Prostate gland (tissue), 2 donors: ENCODE data around the gene MAB21L3.

Experiments
- POLR2A ChIP-seq: fragments of 450-650 bp; IDR thresholded peaks from one replicate; pipeline ENCODE4 v1.6.1; 2016; ENCODE audit warnings: antibody characterized with exemption, mild to moderate bottlenecking
- TF ChIP-seq, protein P1 (sequence below), 4 experiments: fragments of 200-600 bp in 2 of 4; fragments of 450-650 bp in 2 of 4; sonication (generic) in 2 of 4; IDR thresholded peaks; 1 replicate in 3 of 4; 2 replicates in 1 of 4; pipeline ENCODE4 v1.5.1; 2016 to 2019; ENCODE audit warnings: antibody characterized with exemption in 4 of 4, mild to moderate bottlenecking in 2 of 4, moderate library complexity in 2 of 4

DNA sequence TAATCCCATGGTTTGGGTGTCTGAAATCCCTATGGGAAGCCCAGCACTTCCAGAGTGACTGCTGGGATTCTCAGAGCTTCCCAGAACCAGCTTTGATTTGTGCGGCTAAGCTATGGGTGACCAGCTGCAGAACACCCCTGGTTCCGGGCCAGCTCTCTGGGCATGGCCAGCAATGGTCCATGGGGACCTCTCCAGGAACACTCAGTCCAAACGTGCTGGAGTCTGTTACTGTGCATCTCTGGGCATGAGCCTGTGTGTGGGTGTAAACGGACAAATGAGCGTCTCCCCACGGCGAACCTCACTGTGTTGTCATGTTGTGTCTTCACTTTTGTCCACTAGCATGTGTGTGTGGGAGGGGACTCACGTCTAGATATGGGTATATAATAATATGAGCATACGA lies 54.4 kb downstream of the MAB21L3 start:
- TF ChIP-seq, protein P1, sequence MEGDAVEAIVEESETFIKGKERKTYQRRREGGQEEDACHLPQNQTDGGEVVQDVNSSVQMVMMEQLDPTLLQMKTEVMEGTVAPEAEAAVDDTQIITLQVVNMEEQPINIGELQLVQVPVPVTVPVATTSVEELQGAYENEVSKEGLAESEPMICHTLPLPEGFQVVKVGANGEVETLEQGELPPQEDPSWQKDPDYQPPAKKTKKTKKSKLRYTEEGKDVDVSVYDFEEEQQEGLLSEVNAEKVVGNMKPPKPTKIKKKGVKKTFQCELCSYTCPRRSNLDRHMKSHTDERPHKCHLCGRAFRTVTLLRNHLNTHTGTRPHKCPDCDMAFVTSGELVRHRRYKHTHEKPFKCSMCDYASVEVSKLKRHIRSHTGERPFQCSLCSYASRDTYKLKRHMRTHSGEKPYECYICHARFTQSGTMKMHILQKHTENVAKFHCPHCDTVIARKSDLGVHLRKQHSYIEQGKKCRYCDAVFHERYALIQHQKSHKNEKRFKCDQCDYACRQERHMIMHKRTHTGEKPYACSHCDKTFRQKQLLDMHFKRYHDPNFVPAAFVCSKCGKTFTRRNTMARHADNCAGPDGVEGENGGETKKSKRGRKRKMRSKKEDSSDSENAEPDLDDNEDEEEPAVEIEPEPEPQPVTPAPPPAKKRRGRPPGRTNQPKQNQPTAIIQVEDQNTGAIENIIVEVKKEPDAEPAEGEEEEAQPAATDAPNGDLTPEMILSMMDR (IDR thresholded peaks at IDR 0.05), result no peak
- TF ChIP-seq POLR2A, result no peak
